HCEC 1CT (cell line): ENCODE data around the gene MRLN.

Experiments
- DNase-seq: peaks from one replicate; pipeline ENCODE4 v3.0.0-alpha.2; 2017

MRLN gene

DNA sequence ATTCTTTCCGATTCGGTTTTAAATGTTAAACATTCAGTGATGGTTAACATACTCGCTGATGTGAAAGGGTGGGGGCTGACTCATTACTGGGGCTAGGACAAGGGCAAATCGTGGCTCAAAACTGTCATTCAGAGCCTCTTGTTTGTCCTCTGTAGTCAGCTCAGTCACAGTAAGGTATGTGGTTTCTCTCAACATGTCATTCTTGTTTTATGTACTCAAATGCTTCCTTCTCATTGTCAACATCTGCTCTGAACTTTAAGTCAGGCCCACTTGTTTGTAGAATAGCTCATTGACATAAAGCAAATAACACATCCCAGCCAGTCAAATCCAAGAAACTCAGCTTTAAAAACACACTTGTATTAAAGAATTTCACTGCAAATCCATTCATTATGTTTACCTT is 50.9 kb downstream of the MRLN start:
- no peak for DNase-seq

DNA sequence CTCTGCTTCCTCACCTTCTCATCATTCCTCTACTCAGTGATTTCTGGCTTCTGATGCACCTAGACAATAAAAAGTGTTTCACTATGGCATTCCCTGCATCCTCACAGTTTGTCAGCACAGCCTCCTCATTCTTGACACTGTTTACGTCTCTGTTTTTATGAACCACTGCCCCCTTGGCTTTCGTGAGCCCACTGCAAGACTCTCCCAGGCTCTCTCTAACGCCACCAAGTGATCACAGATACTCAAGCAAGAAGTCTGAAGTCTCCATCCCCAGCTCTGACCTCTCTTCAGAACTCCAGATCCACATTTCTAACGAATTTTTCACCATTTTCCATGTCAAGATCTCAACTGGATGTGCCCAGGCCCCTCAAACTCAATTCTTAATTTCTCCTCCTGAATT is 52.5 kb downstream of the MRLN start:
- no peak for DNase-seq

DNA sequence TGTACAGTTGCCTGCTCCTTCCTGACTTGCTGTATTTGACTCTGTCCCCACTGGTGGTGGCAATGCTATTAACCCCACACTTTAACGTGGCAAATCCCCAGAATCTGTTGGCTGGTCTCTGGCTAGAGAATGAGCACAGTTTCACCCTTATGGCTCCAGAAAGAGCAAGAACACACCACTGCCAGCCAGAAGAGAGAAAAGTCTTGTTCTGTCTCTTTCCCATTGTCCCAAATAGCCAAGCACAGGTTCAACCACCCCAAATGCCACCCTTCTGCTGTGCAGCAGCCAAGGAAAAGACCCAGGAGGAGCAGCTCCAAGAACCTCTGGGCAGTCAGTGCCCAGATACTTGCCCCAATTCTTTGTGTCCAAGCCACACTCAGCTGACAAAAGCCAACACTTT is 54.9 kb downstream of the MRLN start:
- DNase-seq: no peak

DNA sequence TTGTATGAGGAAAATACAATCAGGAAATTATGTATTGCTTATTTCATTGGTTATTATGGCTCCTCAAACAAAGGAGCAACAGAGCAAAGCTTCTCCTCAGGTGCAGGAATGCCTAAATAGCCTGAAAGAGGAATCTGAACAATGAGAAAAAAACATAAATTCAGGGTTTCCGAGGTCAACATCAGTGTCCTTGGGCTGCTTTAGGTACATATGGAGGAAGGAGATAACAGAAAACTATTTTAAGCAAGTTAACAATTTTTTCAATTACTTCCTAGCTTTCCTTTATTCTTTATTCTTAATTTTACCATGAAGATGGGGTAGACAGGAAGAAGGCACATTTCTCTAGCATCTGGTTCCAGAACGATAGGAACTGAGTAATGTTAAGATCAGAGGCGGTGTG is 57.6 kb downstream of the MRLN start:
- no peak for DNase-seq

DNA sequence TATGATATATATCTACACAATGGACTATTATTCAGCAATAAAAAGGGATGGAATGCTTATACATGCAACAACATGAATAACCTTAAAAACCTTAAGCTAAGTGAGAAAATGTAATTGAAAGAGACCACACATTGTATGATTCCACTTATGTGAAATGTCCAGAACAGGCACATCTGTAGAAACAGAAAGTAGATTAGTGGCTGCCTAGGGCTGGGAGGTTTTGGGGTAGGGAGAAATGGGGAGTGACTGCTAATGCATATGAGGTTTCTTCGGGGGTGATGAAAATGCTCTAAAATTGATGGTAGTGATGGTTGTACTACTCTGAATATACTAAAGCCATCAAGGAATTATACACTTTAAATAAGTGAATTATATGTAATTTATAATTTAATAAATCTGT is 58.3 kb downstream of the MRLN start:
- DNase-seq: no peak

GRCh38 chr10:59692113-59692512 is 61.1 kb downstream of the MRLN start:
- no peak for DNase-seq

DNA sequence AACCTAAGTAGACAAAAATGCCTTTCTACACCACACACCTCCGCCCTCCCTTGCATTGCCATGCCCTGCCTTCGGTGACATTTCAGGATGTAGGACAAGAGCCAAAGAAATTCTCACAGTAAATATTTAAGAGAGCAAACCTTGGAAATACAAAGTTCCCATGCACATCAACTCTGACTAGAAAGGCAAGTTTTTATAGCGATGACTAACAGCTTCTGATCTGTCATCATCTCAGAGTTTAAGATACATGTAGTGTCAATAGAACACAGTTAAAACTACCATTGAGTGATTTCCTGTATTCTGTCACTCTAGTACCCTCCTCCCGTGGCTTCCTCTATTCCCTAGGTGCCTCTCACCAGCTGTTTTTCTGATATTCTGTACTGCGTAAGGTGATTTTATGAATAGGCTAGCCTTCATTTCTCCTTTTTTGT is 64.3 kb downstream of the MRLN start:
- no peak for DNase-seq

DNA sequence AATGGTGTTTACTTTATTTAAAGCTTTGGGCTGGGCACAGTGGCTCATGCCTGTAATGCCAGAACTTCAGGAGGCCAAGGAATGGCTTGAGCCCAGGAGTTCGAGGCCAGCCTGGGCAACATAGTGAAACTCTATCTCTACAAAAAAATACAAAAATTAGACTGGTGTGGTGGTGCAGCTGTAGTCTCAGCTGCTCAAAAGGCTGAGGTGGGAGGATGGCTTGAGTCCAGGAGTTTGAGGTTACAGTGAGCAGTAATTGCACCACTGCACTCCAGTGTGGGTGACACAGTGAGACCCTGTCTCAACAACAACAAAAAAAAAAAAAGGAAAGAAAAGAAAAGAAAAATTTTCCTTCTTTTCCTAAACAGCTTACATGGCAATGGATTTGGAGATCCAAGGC is 65.6 kb downstream of the MRLN start:
- DNase-seq: no peak
